ENCODE measurements around the gene NCOA1.

GRCh38 chr2:24496959-24497358, 5.9 kb downstream of the NCOA1 start:
- no peak for TF ChIP-seq BHLHE40 (IDR thresholded peaks at IDR 0.05; ENCODE audit: borderline replicate concordance)
- no peak for TF ChIP-seq SP1 (IDR thresholded peaks at IDR 0.05)
- no peak for TF ChIP-seq PKNOX1 (IDR thresholded peaks at IDR 0.05)
- TF ChIP-seq CTBP1 (IDR thresholded peaks at IDR 0.05; ENCODE audit: borderline replicate concordance) = no peak
- TF ChIP-seq FOXM1 (IDR thresholded peaks at IDR 0.05; ENCODE audit: borderline replicate concordance) = no peak

Measured in HEK293T (cell line).